ENCODE data around the gene GPR82. TPM values are rescaled to one million over a fixed set of nuclear protein-coding genes. Genes with fewer than 3 reads are reported as not detected.
"Not testable (repeated sequence)": the region's sequence is repeated elsewhere in the genome, so short reads cannot be mapped to it uniquely, and the experiment has no call there.

GPR82 gene
- total RNA-seq, 1 experiment from 2014 or later, result not detected

GRCh38 chrX:41718481-41719235 is 5.3 kb upstream of the GPR82 start:
- no peak for DNase-seq (ENCODE audit: low read depth)

GRCh38 chrX:41719610-41720009 is 4.4 kb upstream of the GPR82 start:
- not testable (repeated sequence) for DNase-seq (ENCODE audit: low read depth)

GRCh38 chrX:41720125-41720779 is 3.7 kb upstream of the GPR82 start:
- peak; percentile 25 for DNase-seq (ENCODE audit: low read depth)

- DNase-seq (ENCODE audit: low read depth), result no peak
These were observed 2.4 kb upstream of the GPR82 start for GRCh38 chrX:41721590-41721989.

- no peak for DNase-seq (ENCODE audit: low read depth)
These were observed 1.8 kb upstream of the GPR82 start for GRCh38 chrX:41722214-41722613.

- DNase-seq (ENCODE audit: low read depth), result peak; percentile 29
These were observed 964 bp upstream of the GPR82 start for GRCh38 chrX:41722816-41723618.

GRCh38 chrX:41728125-41728524 is 4.1 kb downstream of the GPR82 start:
- no peak for DNase-seq (ENCODE audit: low read depth)

- DNase-seq (ENCODE audit: low read depth), result peak; percentile 54
These were observed 6.1 kb downstream of the GPR82 start for GRCh38 chrX:41730081-41730480.

GRCh38 chrX:41732260-41732659 is 8.3 kb downstream of the GPR82 start:
- DNase-seq (ENCODE audit: low read depth), result no peak

GRCh38 chrX:41733939-41734338 is 10.0 kb downstream of the GPR82 start:
- DNase-seq (ENCODE audit: low read depth), result no peak

GRCh38 chrX:41734530-41734929 is 10.5 kb downstream of the GPR82 start:
- peak; percentile 44 for DNase-seq (ENCODE audit: low read depth)

GRCh38 chrX:41737065-41737464 is 13.1 kb downstream of the GPR82 start:
- peak; percentile 89 for DNase-seq (ENCODE audit: low read depth)

GRCh38 chrX:41739871-41740270 is 15.9 kb downstream of the GPR82 start:
- no peak for DNase-seq (ENCODE audit: low read depth)

GRCh38 chrX:41750716-41751115 is 26.7 kb downstream of the GPR82 start:
- DNase-seq (ENCODE audit: low read depth), result no peak

GRCh38 chrX:41758401-41758800 is 34.4 kb downstream of the GPR82 start:
- no peak for DNase-seq (ENCODE audit: low read depth)

GRCh38 chrX:41759817-41760216 is 35.8 kb downstream of the GPR82 start:
- DNase-seq (ENCODE audit: low read depth), result peak; percentile 31

- DNase-seq (ENCODE audit: low read depth), result no peak
These were observed 37.2 kb downstream of the GPR82 start for GRCh38 chrX:41761169-41761568.

- no peak for DNase-seq (ENCODE audit: low read depth)
These were observed 37.7 kb downstream of the GPR82 start for GRCh38 chrX:41761702-41762101.

GRCh38 chrX:41779030-41779564 is 55.1 kb downstream of the GPR82 start:
- peak; percentile 91 for DNase-seq (ENCODE audit: low read depth)
